Superior temporal gyrus (tissue), 1 donor: ENCODE measurements around the gene DISC1.
"Not testable (repeated sequence)": the region's sequence is repeated elsewhere in the genome, so short reads cannot be mapped to it uniquely, and the experiment has no call there.

Experiments used
- DNase-seq: peaks from one replicate; pipeline ENCODE4 v3.0.0-alpha.2; 2016; ENCODE audit errors: extremely low spot score

The DISC1 gene

GRCh38 chr1:231887166-231887565, 260.6 kb downstream of the DISC1 start:
- no peak for DNase-seq

GRCh38 chr1:231887866-231888265, 261.3 kb downstream of the DISC1 start:
- no peak for DNase-seq

- DNase-seq = no peak
These were observed 264.2 kb downstream of the DISC1 start for GRCh38 chr1:231890791-231891190.

GRCh38 chr1:231893400-231894102, 267.0 kb downstream of the DISC1 start:
- DNase-seq = no peak

- DNase-seq = no peak
These were observed 270.2 kb downstream of the DISC1 start for GRCh38 chr1:231896806-231897205.

- no peak for DNase-seq
These were observed 272.5 kb downstream of the DISC1 start for GRCh38 chr1:231899046-231899445.

- no peak for DNase-seq
These were observed 273.3 kb downstream of the DISC1 start for GRCh38 chr1:231899713-231900435.

GRCh38 chr1:231903586-231904081, 277.0 kb downstream of the DISC1 start:
- no peak for DNase-seq

GRCh38 chr1:231907310-231907709, 280.7 kb downstream of the DISC1 start:
- not testable (repeated sequence) for DNase-seq

GRCh38 chr1:231913493-231913892, 286.9 kb downstream of the DISC1 start:
- no peak for DNase-seq

GRCh38 chr1:231918239-231919015, 291.8 kb downstream of the DISC1 start:
- no peak for DNase-seq

- peak; percentile 28 for DNase-seq
These were observed 292.8 kb downstream of the DISC1 start for GRCh38 chr1:231919239-231919885.

- peak; percentile 33 for DNase-seq
These were observed 293.3 kb downstream of the DISC1 start for GRCh38 chr1:231919886-231920285.

- no peak for DNase-seq
These were observed 295.2 kb downstream of the DISC1 start for GRCh38 chr1:231921646-231922345.

GRCh38 chr1:231923491-231924041, 297.0 kb downstream of the DISC1 start:
- peak; percentile 76 for DNase-seq

- peak; percentile 57 for DNase-seq
These were observed 297.6 kb downstream of the DISC1 start for GRCh38 chr1:231924180-231924579.

GRCh38 chr1:231925864-231926263, 299.3 kb downstream of the DISC1 start:
- DNase-seq = no peak

GRCh38 chr1:231926340-231926739, 299.8 kb downstream of the DISC1 start:
- DNase-seq = no peak

- DNase-seq = no peak
These were observed 300.3 kb downstream of the DISC1 start for GRCh38 chr1:231926933-231927332.

GRCh38 chr1:231927431-231927830, 300.8 kb downstream of the DISC1 start:
- no peak for DNase-seq

- no peak for DNase-seq
These were observed 302.7 kb downstream of the DISC1 start for GRCh38 chr1:231929311-231929710.
